AG09309 (cell line): ENCODE data around the gene MIER2.

ENCODE experiments used
- DNase-seq: peaks from one replicate; pipeline ENCODE4 v3.0.0-alpha.2; 2010; ENCODE audit warnings: low read depth
- H3K4me3 ChIP-seq: 2 replicates; pipeline ENCODE4 v1.5.1; 2011; ENCODE audit warnings: mild to moderate bottlenecking, low read depth, low read length, moderate library complexity; ENCODE audit not compliant: control insufficient read depth
- TF ChIP-seq, protein P1 (sequence below): IDR thresholded peaks from 2 replicates; pipeline ENCODE4 v1.5.1; 2011; ENCODE audit warnings: mild to moderate bottlenecking, low read depth, low read length, inconsistent platforms; ENCODE audit not compliant: insufficient read depth, control insufficient read depth; ENCODE audit errors: missing control alignments

Gene MIER2

DNA sequence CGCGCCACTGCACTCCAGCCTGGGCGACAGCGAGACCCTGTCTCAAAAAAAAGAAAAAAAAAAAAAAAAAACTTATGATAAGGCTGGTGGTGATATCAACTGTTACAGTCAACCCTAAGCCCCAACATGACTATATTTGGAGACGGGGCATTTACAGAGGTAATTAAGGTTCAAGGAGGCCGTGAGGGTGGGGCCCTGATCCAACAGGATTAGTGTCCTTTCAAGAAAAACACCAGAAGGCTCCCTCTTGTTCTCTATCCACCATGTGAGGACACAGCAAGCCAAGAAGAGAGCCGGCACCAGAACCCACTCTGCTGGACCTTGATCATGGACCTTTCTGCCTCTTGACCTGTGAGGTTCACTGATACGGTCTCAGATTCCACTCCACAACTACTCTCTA is 14.1 kb downstream of the MIER2 start:
- H3K4me3 ChIP-seq, result no peak overlapping the region
- TF ChIP-seq, protein P1, sequence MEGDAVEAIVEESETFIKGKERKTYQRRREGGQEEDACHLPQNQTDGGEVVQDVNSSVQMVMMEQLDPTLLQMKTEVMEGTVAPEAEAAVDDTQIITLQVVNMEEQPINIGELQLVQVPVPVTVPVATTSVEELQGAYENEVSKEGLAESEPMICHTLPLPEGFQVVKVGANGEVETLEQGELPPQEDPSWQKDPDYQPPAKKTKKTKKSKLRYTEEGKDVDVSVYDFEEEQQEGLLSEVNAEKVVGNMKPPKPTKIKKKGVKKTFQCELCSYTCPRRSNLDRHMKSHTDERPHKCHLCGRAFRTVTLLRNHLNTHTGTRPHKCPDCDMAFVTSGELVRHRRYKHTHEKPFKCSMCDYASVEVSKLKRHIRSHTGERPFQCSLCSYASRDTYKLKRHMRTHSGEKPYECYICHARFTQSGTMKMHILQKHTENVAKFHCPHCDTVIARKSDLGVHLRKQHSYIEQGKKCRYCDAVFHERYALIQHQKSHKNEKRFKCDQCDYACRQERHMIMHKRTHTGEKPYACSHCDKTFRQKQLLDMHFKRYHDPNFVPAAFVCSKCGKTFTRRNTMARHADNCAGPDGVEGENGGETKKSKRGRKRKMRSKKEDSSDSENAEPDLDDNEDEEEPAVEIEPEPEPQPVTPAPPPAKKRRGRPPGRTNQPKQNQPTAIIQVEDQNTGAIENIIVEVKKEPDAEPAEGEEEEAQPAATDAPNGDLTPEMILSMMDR, result no peak
- DNase-seq, result no peak

DNA sequence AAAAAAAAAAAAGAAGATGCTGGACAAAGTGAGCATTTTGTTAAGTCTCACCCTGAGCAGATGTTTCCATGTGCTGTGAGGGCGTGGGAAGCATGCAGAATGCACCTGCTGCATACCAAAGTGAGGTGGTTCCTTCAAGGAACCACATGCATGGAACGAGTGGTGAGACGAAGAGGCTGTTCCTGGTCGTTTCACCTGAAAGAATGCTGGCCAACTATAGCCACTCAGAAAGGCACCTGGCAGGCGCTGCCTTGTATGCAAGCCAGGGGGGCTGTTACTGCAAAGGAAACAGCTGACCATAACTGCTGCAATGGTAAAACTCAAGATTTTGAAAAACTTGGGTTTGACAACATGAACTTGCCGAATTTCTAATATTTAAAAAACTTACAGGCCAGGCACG is 14.7 kb downstream of the MIER2 start:
- no peak overlapping the region for H3K4me3 ChIP-seq
- no peak for DNase-seq
- TF ChIP-seq, protein P1, result no peak

DNA sequence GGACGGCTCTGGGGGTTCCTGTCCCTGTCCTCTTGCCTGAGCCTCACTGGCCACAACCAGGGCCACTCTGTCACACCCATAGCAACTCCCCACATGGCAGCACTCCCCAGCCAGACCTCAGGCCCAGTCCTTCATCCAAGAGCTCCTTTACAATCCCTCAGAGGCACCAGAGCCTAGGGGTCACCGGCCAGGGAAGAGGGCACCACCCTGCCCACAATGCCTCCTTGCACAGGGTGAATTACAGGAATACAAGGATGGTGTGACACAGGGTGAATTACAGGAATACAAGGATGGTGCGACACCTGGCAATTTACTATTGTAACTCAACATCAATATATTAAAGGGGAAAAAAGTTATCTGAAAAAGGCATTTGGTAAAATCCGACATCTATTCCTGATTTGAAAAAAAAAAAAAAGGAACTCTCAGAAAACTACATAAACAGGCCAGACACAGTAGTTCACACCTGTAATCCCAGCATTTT is 16.5 kb downstream of the MIER2 start:
- no peak for DNase-seq
- TF ChIP-seq, protein P1, result no peak

DNA sequence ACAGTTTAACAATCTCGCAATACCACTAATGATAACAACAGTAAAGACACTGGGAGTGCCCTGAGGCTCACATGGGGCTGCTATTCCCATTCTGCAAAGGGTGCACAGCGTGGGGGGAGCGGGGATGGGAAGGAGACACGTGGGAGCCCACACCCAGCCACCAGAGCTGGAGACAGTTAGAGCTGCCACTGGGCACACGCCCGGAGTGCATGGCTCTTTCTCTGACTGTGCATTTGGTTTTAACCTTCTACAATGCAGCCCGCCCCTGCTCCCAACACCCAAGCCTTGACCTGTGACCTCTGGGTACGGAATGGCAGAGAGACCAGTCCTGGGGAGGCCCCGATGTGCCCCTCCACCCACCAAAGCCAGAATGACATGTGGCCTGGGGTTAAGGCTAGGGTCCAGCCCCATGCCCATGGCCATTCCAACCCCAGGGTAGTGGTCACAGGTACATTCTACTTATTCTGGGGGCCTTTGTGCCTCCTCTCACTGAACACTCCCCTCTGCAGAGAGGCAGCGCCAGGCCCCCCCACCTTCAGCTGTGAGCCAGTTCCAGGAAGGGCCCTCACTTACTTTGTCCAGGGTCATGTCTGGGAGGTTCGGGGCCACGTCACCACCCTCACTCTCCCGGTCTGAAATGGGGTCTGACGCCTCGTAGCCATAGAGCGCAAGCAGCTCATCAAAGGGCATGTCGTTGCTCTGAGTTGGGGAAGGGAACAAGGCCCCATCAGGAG is 17.1 kb downstream of the MIER2 start:
- DNase-seq, result no peak
- TF ChIP-seq, protein P1, result no peak
- H3K4me3 ChIP-seq, result no peak overlapping the region

More for the DNA sequence above, 16.5 kb downstream of the MIER2 start:
- H3K4me3 ChIP-seq, result no peak overlapping the region

DNA sequence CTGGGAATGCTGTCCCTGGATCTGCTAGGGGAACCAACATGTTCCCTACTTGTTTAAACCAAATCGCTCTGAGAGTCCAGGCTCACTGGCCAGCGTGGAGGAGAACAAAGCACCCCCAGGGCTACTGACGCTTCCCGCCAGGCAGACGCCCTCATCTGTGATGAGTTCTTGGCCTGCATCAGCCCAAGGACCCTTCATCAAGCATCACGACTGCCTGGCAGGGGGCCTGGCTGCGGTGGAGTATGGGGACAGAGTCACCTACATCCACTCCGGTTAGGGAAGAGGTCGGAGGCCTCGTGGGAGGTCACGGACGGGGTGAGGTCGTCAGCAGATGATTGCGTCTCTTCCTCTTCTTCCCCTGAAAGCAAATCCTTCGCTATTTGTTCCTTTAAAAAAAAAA is 17.7 kb downstream of the MIER2 start:
- no peak for DNase-seq
- TF ChIP-seq, protein P1, result no peak
- H3K4me3 ChIP-seq, result no peak overlapping the region

DNA sequence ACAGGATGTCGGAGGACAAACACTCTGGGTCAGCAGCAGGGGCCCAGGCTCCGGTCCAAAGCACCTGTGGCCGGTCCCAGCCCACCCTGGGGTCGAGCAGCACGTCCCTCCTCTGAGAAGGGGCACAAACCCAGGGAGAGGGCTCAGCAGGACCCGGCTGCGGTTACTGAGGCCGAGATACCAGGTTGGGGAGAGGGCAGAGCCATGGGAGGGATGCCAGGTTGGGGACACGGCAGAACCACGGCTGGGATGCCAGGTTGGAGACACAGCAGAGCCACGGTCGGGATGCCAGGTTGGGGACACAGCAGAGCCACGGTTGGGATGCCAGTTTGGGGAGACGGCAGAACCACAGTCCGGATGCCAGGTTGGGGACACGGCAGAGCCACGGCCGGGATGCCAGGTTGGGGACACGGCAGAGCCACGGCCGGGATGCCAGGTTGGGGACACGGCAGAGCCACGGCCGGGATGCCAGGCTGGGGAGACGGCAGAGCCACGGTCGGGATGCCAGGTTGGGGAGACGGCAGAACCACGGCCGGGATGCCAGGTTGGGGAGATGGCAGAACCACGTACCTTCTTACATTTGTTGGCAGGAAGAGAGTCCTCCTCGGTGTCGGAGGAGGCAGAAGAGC is 18.5 kb downstream of the MIER2 start:
- TF ChIP-seq, protein P1, result no peak
- no peak overlapping the region for H3K4me3 ChIP-seq
- no peak for DNase-seq
